K562 (cell line): ENCODE data around the gene TMEM45A. TPM values are rescaled to one million over a fixed set of nuclear protein-coding genes. Genes with fewer than 3 reads are reported as not detected.

Source experiments
- ATAC-seq: fragments of 200-7000 bp; cut with Tn5 transposase; 3 replicates; pipeline ENCODE4 v1.9.1; 2020; ENCODE audit warnings: moderate library complexity
- BruUV-seq: library from RNA; stranded (reverse); fragments of 400-500 nt; replicated peaks from 2 replicates; lab custom pipeline; 2021; lab: Mats Ljungman, UMichigan
- CTCF ChIA-PET: fragments of 300-600 bp; formaldehyde crosslinking; extraction: SDS; loops from one replicate; lab custom pipeline; 2021; ENCODE audit warnings: low intra/inter-chr PET ratio; lab: Yijun Ruan, JAX
- POLR2A ChIA-PET: fragments of 300-600, 350-650 bp; sonication (Branson Sonifier 250); formaldehyde crosslinking; extraction: SDS; loops from one replicate; lab custom pipeline; 2021; ENCODE audit warnings: antibody characterized with exemption, inconsistent platforms; lab: Yijun Ruan, JAX
- DNase-seq, 4 experiments: peaks; one replicate each; pipeline versions ENCODE4 v3.0.0 to v3.0.0-alpha.2; 2011 to 2018; ENCODE audit warnings: low spot score in 3 of 4, mixed read lengths in 3 of 4; ENCODE audit errors: extremely low read depth in 1 of 4
- FAIRE-seq: peaks from 2 replicates; lab custom pipeline; 2011; peaks lifted over from hg19 to GRCh38; lab: Jason Lieb, UNC
- H2AFZ ChIP-seq: 2 replicates; pipeline ENCODE4 v1.6.0; 2011; ENCODE audit warnings: low read depth, low read length, control low read depth, inconsistent platforms
- H3K27ac ChIP-seq: fragments of 200-600 bp; 3 replicates; pipeline ENCODE4 v1.8.0; 2011; ENCODE audit warnings: low read depth, mild to moderate bottlenecking, control low read depth, inconsistent platforms, low read length, moderate library complexity, mixed read lengths; ENCODE audit errors: extremely low read depth
- H3K27me3 ChIP-seq, 2 experiments: fragments of 300-600 bp in 1 of 2; 2 replicates in 1 of 2; 3 replicates in 1 of 2; pipeline versions ENCODE4 v1.6.0 to v1.8.0; 2011; ENCODE audit warnings: inconsistent platforms in 2 of 2, low read length in 2 of 2, mild to moderate bottlenecking in 1 of 2, mixed read lengths in 1 of 2, moderate library complexity in 1 of 2; ENCODE audit not compliant: control insufficient read depth in 2 of 2, insufficient read depth in 2 of 2
- H3K36me3 ChIP-seq: fragments of 300-600 bp; 3 replicates; pipeline ENCODE4 v1.8.0; 2011; ENCODE audit warnings: mild to moderate bottlenecking, low read length, inconsistent platforms; ENCODE audit not compliant: control insufficient read depth, insufficient read depth
- H3K4me1 ChIP-seq, 2 experiments: fragments of 200-600 bp in 1 of 2; replicated peaks in 1 of 2; 2 replicates in 1 of 2; 3 replicates in 1 of 2; pipeline versions ENCODE4 v1.5.1 to v1.8.0; 2011; ENCODE audit warnings: inconsistent platforms in 2 of 2, low read length in 2 of 2, mild to moderate bottlenecking in 1 of 2, mixed read lengths in 1 of 2, moderate library complexity in 1 of 2; ENCODE audit not compliant: control insufficient read depth in 2 of 2, insufficient read depth in 2 of 2
- H3K4me2 ChIP-seq: 2 replicates; pipeline ENCODE4 v1.6.1; 2011; ENCODE audit warnings: low read length, control low read depth, inconsistent platforms, mixed read lengths; ENCODE audit not compliant: insufficient read depth
- H3K4me3 ChIP-seq: fragments of 200-600 bp; sonication (generic), shearing (Covaris generic); 2 replicates; pipeline ENCODE4 v1.5.1; 2016; ENCODE audit warnings: control low read depth, inconsistent platforms
- H3K79me2 ChIP-seq: fragments of 200-600 bp; 3 replicates; pipeline ENCODE4 v1.8.0; 2011; ENCODE audit warnings: low read length, inconsistent platforms; ENCODE audit not compliant: control insufficient read depth, insufficient read depth
- H3K9ac ChIP-seq, 2 experiments: 2 replicates each; pipeline versions ENCODE4 v1.6.0 to v1.6.1; 2011; ENCODE audit warnings: low read depth in 2 of 2, low read length in 2 of 2, control low read depth in 1 of 2, inconsistent platforms in 1 of 2, mild to moderate bottlenecking in 1 of 2, mixed read lengths in 1 of 2; ENCODE audit not compliant: insufficient read depth in 1 of 2
- H3K9me1 ChIP-seq: one replicate; pipeline ENCODE4 v1.6.0; 2011; ENCODE audit warnings: inconsistent platforms, mild to moderate bottlenecking, low read length, moderate library complexity; ENCODE audit not compliant: control insufficient read depth, insufficient read depth
- H3K9me3 ChIP-seq: replicated peaks from 2 replicates; pipeline ENCODE4 v1.5.1; 2011; ENCODE audit warnings: low read depth, low read length, inconsistent platforms; ENCODE audit not compliant: control insufficient read depth, insufficient read depth
- H4K20me1 ChIP-seq: replicated peaks from 2 replicates; pipeline ENCODE4 v1.6.1; 2011; ENCODE audit warnings: low read length, inconsistent platforms, mixed read lengths; ENCODE audit not compliant: control insufficient read depth, insufficient read depth
- ARID1B ChIP-seq: fragments of 450-650 bp; IDR thresholded peaks from 2 replicates; pipeline ENCODE4 v1.6.1; 2016; ENCODE audit warnings: antibody characterized with exemption, mild to moderate bottlenecking, inconsistent platforms
- CBFA2T3 ChIP-seq: fragments of 450-650 bp; IDR thresholded peaks from 2 replicates; pipeline ENCODE4 v1.6.1; 2017
- EP300 ChIP-seq: IDR thresholded peaks from 2 replicates; pipeline ENCODE4 v1.6.1; 2012; ENCODE audit warnings: low read length, improper control_type of control experiment
- GTF2F1 ChIP-seq: IDR thresholded peaks from 2 replicates; pipeline ENCODE4 v1.6.1; 2011; ENCODE audit warnings: low read depth, low read length, improper control_type of control experiment
- HDAC1 ChIP-seq, 2 experiments: fragments of 450-650 bp; IDR thresholded peaks; 2 replicates each; pipeline ENCODE4 v1.6.1; 2016 to 2017; ENCODE audit warnings: inconsistent platforms in 1 of 2, mild to moderate bottlenecking in 1 of 2, moderate library complexity in 1 of 2
- HDGF ChIP-seq: fragments of 450-650 bp; IDR thresholded peaks from 2 replicates; pipeline ENCODE4 v1.6.1; 2016
- KDM1A ChIP-seq, 2 experiments: fragments of 450-650 bp; IDR thresholded peaks; 2 replicates each; pipeline ENCODE4 v1.6.1; 2016; ENCODE audit warnings: mild to moderate bottlenecking in 2 of 2
- KLF16 ChIP-seq: IDR thresholded peaks from 2 replicates; pipeline ENCODE4 v1.6.1; 2016; ENCODE audit warnings: antibody characterized with exemption
- NCOR1 ChIP-seq: fragments of 450-650 bp; IDR thresholded peaks from 2 replicates; pipeline ENCODE4 v1.6.1; 2016; ENCODE audit warnings: mild to moderate bottlenecking, moderate library complexity
- PML ChIP-seq: IDR thresholded peaks from 2 replicates; pipeline ENCODE4 v1.6.1; 2012; ENCODE audit warnings: low read length, inconsistent platforms
- RCOR1 ChIP-seq, 2 experiments: IDR thresholded peaks; 2 replicates each; pipeline ENCODE4 v1.6.1; 2012; ENCODE audit warnings: low read depth in 2 of 2, low read length in 2 of 2, borderline replicate concordance in 1 of 2, improper control_type of control experiment in 1 of 2
- TAL1 ChIP-seq: fragments of 450-650 bp; IDR thresholded peaks from 2 replicates; pipeline ENCODE4 v1.6.1; 2016; ENCODE audit warnings: mild to moderate bottlenecking
- TCF3 ChIP-seq: sonication (generic); formaldehyde crosslinking; IDR thresholded peaks from 2 replicates; pipeline ENCODE4 v1.4.0; 2020; ENCODE audit warnings: mild to moderate bottlenecking, missing genetic modification reagents
- TEAD2 ChIP-seq: fragments of 450-650 bp; IDR thresholded peaks from 2 replicates; pipeline ENCODE4 v1.6.1; 2016; ENCODE audit warnings: missing genetic modification characterization, control low read depth, missing compliant biosample characterization
- ZNF134 ChIP-seq: fragments of 250-450 bp; sonication (Bioruptor Pico); conservative IDR thresholded peaks from 2 replicates; pipeline ENCODE4 v1.4.0; 2020
- WGBS: fragments of 100-300 bp; shearing (Covaris generic); methylation state at CpG from one replicate; pipeline ENCODE4 v1.1.6; 2016; ENCODE audit warnings: low coverage, mixed read lengths; ENCODE audit not compliant: insufficient coverage; ENCODE audit errors: missing lambda C conversion rate; 5-methylcytosine and 5-hydroxymethylcytosine counted together
- in situ Hi-C: fragments of 300-500 bp; cut with MboI; formaldehyde crosslinking; loops from 4 replicates; pipeline ENCODE4 v1.15.0; 2018; ENCODE audit warnings: inconsistent platforms, mixed read lengths
- intact Hi-C: fragments of 100-400 bp; cut with micrococcal nuclease; formaldehyde crosslinking; loops from 2 replicates; pipeline ENCODE4 v1.14.2; 2022
- polyA plus RNA-seq, 8 experiments: library from polyadenylated mRNA; depleted of rRNA in 4 of 8; stranded (reverse) in 5 of 8; unstranded in 3 of 8; fragments of >200 nt; fragmentation: Nextera tagmentation in 2 of 8; fragmentation: Illumina TruSeq in 1 of 8; extraction: Ambion mirVana in 2 of 8; extraction: Trizol in 1 of 8; gene quantifications; 2 replicates each; pipeline versions ENCODE4 v1.2.1 to v1.2.3, GENCODE V29; 2011 to 2014; ENCODE audit warnings: inconsistent platforms in 1 of 8, missing spikeins in 1 of 8
- total RNA-seq, 7 experiments: library from RNA; depleted of rRNA in 6 of 7; stranded (reverse); fragments of >200 nt in 6 of 7; fragmentation: Illumina TruSeq in 2 of 7; extraction: Trizol in 2 of 7; gene quantifications; 2 replicates each; pipeline versions ENCODE4 v1.2.1 to v1.2.3, GENCODE V29; 2011 to 2021; ENCODE audit warnings: low replicate concordance in 1 of 7
- TF ChIP-seq, protein P1 (sequence below), 3 experiments: IDR thresholded peaks in 2 of 3; conservative IDR thresholded peaks in 1 of 3; 2 replicates each; pipeline ENCODE4 v1.5.1; 2011 to 2012; ENCODE audit warnings: low read length in 3 of 3, mild to moderate bottlenecking in 3 of 3, control low read depth in 2 of 3, improper control_type of control experiment in 1 of 3, inconsistent platforms in 1 of 3, low read depth in 1 of 3, mixed read lengths in 1 of 3, moderate library complexity in 1 of 3; ENCODE audit not compliant: insufficient read depth in 2 of 3

TMEM45A gene
- total and polyA plus RNA-seq, 9 of the 15 experiments (the other 6 are each of a cell fraction or from before 2014, with no cell fraction given): 0.41 to 4.1 (median 0.95) TPM

DNA sequence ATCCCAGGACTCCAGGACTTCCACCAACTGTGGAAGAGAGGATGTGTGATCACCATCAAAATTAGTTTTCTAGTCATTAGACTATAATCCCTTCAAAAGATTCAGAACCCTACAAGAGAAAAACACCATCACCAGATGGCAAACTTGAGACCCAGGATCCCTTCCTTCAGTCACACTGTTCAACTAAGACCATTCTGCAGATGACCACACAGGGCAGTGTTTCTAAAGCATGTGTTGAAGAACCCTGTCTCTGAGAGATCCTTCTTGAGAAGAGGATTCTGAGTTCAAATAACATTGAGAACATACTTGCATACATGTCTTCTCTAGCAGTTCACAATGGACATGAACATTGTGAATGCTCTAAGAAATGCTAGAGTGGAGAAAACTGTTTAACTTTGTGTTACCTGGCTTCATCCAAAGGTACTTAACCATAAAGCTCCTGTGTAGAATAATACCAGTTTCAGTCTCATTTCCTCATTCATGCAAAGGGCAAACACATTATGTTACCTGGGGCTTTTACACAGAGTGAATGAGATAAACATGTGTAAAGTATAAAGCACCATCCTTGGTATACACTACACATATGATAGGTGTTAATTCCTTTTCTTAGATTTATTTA, 114.6 kb downstream of the TMEM45A start:
- no peaks in the 10 kb centered on the region for H3K36me3 ChIP-seq
- no peaks in the 10 kb centered on the region for H3K79me2 ChIP-seq
- H3K27ac ChIP-seq: no peak overlapping the region
- POLR2A ChIA-PET: no interaction called here
- H3K9ac ChIP-seq: no peak overlapping the region
- in situ Hi-C loops (loop anchor here (25.0 kb wide), 1 partner anchor 770 kb away; no protein-coding TSS in a partner anchor), intact Hi-C loops (no loop called here)
- no peak overlapping the region for H2AFZ ChIP-seq
- BruUV-seq: no TSS peak
- no peak overlapping the region for H3K4me3 ChIP-seq
- no peaks in the 10 kb centered on the region for H3K9me3 ChIP-seq
- CTCF ChIA-PET: no interaction called here
- no peak for FAIRE-seq
- no peaks in the 10 kb centered on the region for H3K27me3 ChIP-seq
- H3K4me2 ChIP-seq: no peak overlapping the region
- no peaks in the 10 kb centered on the region for H3K9me1 ChIP-seq
- peaks cover 0 to 8% of the 10 kb centered on the region in 2 experiments; a peak in 3 of 5 replicates for H3K4me1 ChIP-seq
- no peaks in the 10 kb centered on the region for H4K20me1 ChIP-seq
- TF ChIP-seq, protein P1, sequence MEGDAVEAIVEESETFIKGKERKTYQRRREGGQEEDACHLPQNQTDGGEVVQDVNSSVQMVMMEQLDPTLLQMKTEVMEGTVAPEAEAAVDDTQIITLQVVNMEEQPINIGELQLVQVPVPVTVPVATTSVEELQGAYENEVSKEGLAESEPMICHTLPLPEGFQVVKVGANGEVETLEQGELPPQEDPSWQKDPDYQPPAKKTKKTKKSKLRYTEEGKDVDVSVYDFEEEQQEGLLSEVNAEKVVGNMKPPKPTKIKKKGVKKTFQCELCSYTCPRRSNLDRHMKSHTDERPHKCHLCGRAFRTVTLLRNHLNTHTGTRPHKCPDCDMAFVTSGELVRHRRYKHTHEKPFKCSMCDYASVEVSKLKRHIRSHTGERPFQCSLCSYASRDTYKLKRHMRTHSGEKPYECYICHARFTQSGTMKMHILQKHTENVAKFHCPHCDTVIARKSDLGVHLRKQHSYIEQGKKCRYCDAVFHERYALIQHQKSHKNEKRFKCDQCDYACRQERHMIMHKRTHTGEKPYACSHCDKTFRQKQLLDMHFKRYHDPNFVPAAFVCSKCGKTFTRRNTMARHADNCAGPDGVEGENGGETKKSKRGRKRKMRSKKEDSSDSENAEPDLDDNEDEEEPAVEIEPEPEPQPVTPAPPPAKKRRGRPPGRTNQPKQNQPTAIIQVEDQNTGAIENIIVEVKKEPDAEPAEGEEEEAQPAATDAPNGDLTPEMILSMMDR (IDR thresholded peaks at IDR 0.05 in 2 of 3, conservative IDR thresholded peaks at IDR 0.05 in 1 of 3; ENCODE audit: insufficient read depth in 2 of 3, low read depth in 1 of 3, low read length in 3 of 3): peak in 2 of 3 experiments; percentile 13 to 38; a peak in 3 of 6 replicates
- no peak for TF ChIP-seq ZNF134 (CRISPR knock-in tag)
- TF ChIP-seq, all 486 proteins: peak for 1
- ATAC-seq (peak; percentile 72), DNase-seq (no peak)

DNA sequence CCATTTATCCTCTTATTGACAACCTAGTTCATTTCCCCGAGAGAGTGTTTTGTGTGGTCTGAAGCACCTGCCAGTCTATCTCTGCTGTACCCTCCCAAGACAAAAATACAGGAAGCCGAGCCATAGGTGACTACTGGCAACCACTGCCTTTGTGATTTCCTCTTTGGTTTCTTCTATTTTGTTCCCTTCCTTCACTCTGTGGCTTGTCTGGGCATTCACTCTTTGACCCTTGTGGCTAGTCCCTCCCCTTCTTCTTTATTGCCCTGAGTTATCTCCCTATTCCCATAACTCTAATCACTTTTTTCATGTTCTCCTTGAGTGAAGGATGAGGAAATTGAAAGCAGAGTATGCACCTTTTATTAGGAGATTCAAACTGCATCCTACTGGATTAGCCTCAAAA, 116.9 kb downstream of the TMEM45A start, which contains the start of gene ADGRG7:
TSS of gene ADGRG7 (plus strand) at position 297 of the 400 bp plus-strand sequence. CDS start 256 bp downstream, outside the sequence.
- H3K36me3 ChIP-seq: no peaks in the 10 kb centered on the region
- no peaks in the 10 kb centered on the region for H4K20me1 ChIP-seq
- in situ Hi-C loops (loop anchor here (25.0 kb wide), 1 partner anchor 772 kb away; no protein-coding TSS in a partner anchor), intact Hi-C loops (no loop called here)
- peak; percentile 47; the same call in 2 of the 3 replicates for ATAC-seq
- no peak within 1 kb of the TSS for H3K4me2 ChIP-seq
- ChIA-PET POLR2A (no interaction called here), CTCF (no interaction called here)
- WGBS: 0% methylated on average over 2 of the region's 2 CpGs
- no peaks in the 10 kb centered on the region for H3K9me3 ChIP-seq
- BruUV-seq: no TSS peak
- no peaks in the 10 kb centered on the region; a peak in 2 of 5 replicates for H3K4me1 ChIP-seq
- no peaks in the 10 kb centered on the region for H3K27me3 ChIP-seq
- H3K9me1 ChIP-seq: no peaks in the 10 kb centered on the region
- H3K4me3 ChIP-seq: no peak within 1 kb of the TSS
- no peaks in the 10 kb centered on the region for H3K79me2 ChIP-seq
- no peak within 1 kb of the TSS for H3K27ac ChIP-seq
- FAIRE-seq: peak; percentile 26
- H2AFZ ChIP-seq: no peak within 1 kb of the TSS
- peak in 1 of 4 experiments; percentile 35 for DNase-seq
- H3K9ac ChIP-seq: no peak within 1 kb of the TSS
- TF ChIP-seq NCOR1 (peak; percentile 61), PML (0 out of 2 replicates have a peak, but pooled peaks have one; percentile 32), ARID1B (peak; percentile 51), RCOR1 (IDR thresholded peaks at IDR 0.05; ENCODE audit: borderline replicate concordance in 1 of 2, low read depth in 2 of 2, low read length in 2 of 2) (peak in 1 of 2 experiments; percentile 62; a peak in 2 of 4 replicates), KLF16 (peak; percentile 61; the same call in 1 of the 2 replicates), KDM1A (IDR thresholded peaks at IDR 0.05) (peak; percentile 88), GTF2F1 (no peak), CBFA2T3 (peak; percentile 87), TEAD2 (tag) (no peak), HDAC1 (IDR thresholded peaks at IDR 0.05) (peak in 1 of 2 experiments; percentile 52; a peak in 1 of 4 replicates), TCF3 (CRISPR knock-in tag) (peak; percentile 74), EP300 (peak; percentile 13; the same call in 1 of the 2 replicates), TAL1 (peak; percentile 46), HDGF (no peak)
